ENCODE measurements around the gene MPL.

The MPL gene

DNA sequence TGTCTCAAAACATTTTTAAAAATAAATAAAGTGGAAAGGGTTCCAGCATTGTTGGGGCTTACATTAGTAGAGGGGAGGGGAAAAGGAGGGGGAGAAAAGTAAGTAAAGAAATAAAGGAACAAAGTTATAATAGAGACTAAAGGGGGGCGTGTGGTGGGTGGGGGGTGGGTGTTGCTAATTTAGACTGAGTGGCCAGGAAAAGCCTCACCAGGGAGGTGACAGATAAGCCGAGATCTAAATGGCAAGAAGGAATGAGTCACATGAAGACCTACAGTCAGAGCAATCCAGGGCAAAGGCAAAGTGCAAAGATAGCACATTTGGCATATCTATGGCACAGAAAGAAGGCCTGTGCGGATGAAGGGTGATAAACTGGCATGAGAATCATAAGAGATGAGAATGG lies 7.5 kb downstream of the MPL start (continued):
- TF ChIP-seq ZNF121 (tag by site-specific recombination; IDR thresholded peaks at IDR 0.05): no peak
- TF ChIP-seq ZNF830 (tag by site-specific recombination; IDR thresholded peaks at IDR 0.05; ENCODE audit: low read depth): no peak
- no peak for TF ChIP-seq ZNF433 (tag by site-specific recombination; IDR thresholded peaks at IDR 0.05; ENCODE audit: low read depth)
- TF ChIP-seq ZNF621 (tag by site-specific recombination; IDR thresholded peaks at IDR 0.05): no peak
- no peak for TF ChIP-seq ZNF202 (tag by site-specific recombination; IDR thresholded peaks at IDR 0.05; ENCODE audit: borderline replicate concordance)
- no peak for TF ChIP-seq ZNF140 (tag by site-specific recombination; IDR thresholded peaks at IDR 0.05)
- TF ChIP-seq, protein P1, sequence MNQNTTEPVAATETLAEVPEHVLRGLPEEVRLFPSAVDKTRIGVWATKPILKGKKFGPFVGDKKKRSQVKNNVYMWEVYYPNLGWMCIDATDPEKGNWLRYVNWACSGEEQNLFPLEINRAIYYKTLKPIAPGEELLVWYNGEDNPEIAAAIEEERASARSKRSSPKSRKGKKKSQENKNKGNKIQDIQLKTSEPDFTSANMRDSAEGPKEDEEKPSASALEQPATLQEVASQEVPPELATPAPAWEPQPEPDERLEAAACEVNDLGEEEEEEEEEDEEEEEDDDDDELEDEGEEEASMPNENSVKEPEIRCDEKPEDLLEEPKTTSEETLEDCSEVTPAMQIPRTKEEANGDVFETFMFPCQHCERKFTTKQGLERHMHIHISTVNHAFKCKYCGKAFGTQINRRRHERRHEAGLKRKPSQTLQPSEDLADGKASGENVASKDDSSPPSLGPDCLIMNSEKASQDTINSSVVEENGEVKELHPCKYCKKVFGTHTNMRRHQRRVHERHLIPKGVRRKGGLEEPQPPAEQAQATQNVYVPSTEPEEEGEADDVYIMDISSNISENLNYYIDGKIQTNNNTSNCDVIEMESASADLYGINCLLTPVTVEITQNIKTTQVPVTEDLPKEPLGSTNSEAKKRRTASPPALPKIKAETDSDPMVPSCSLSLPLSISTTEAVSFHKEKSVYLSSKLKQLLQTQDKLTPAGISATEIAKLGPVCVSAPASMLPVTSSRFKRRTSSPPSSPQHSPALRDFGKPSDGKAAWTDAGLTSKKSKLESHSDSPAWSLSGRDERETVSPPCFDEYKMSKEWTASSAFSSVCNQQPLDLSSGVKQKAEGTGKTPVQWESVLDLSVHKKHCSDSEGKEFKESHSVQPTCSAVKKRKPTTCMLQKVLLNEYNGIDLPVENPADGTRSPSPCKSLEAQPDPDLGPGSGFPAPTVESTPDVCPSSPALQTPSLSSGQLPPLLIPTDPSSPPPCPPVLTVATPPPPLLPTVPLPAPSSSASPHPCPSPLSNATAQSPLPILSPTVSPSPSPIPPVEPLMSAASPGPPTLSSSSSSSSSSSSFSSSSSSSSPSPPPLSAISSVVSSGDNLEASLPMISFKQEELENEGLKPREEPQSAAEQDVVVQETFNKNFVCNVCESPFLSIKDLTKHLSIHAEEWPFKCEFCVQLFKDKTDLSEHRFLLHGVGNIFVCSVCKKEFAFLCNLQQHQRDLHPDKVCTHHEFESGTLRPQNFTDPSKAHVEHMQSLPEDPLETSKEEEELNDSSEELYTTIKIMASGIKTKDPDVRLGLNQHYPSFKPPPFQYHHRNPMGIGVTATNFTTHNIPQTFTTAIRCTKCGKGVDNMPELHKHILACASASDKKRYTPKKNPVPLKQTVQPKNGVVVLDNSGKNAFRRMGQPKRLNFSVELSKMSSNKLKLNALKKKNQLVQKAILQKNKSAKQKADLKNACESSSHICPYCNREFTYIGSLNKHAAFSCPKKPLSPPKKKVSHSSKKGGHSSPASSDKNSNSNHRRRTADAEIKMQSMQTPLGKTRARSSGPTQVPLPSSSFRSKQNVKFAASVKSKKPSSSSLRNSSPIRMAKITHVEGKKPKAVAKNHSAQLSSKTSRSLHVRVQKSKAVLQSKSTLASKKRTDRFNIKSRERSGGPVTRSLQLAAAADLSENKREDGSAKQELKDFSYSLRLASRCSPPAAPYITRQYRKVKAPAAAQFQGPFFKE (tag by site-specific recombination; IDR thresholded peaks at IDR 0.05; ENCODE audit: borderline replicate concordance): no peak
- TF ChIP-seq ZNF660 (tag by site-specific recombination; IDR thresholded peaks at IDR 0.05): no peak
- no peak for TF ChIP-seq ZNF521 (tag by site-specific recombination; IDR thresholded peaks at IDR 0.05)
- no peak for TF ChIP-seq ZNF19 (tag by site-specific recombination; IDR thresholded peaks at IDR 0.05; ENCODE audit: low read depth)
- no peak for TF ChIP-seq ZNF324 (tag by site-specific recombination; IDR thresholded peaks at IDR 0.05)
- TF ChIP-seq PRDM4 (tag by site-specific recombination; IDR thresholded peaks at IDR 0.05): no peak
- TF ChIP-seq ZNF174 (tag by site-specific recombination; IDR thresholded peaks at IDR 0.05): no peak
- TF ChIP-seq ZFHX2 (tag by site-specific recombination; conservative IDR thresholded peaks at IDR 0.05): peak; percentile 94
- no peak for TF ChIP-seq ZNF677 (tag by site-specific recombination; IDR thresholded peaks at IDR 0.05)
- TF ChIP-seq ZNF654 (tag by site-specific recombination; IDR thresholded peaks at IDR 0.05; ENCODE audit: low read depth): no peak
- TF ChIP-seq TCF7L2 (IDR thresholded peaks at IDR 0.05; ENCODE audit: borderline replicate concordance, low read depth, low read length): no peak
- no peak for TF ChIP-seq ZNF529 (tag by site-specific recombination; IDR thresholded peaks at IDR 0.05; ENCODE audit: insufficient replicate concordance)
- TF ChIP-seq KLF10 (tag by site-specific recombination; IDR thresholded peaks at IDR 0.05): peak; percentile 72; the same call in 1 of the 2 replicates
- TF ChIP-seq SP7 (tag by site-specific recombination; IDR thresholded peaks at IDR 0.05): no peak
- TF ChIP-seq PRDM1 (tag by site-specific recombination; IDR thresholded peaks at IDR 0.05): no peak
- TF ChIP-seq ZNF843 (tag by site-specific recombination; IDR thresholded peaks at IDR 0.05): no peak
- no peak for TF ChIP-seq ZNF169 (tag by site-specific recombination; IDR thresholded peaks at IDR 0.05)
- TF ChIP-seq ZNF302 (tag by site-specific recombination; IDR thresholded peaks at IDR 0.05; ENCODE audit: low read depth): no peak
- TF ChIP-seq ZNF416 (tag by site-specific recombination; IDR thresholded peaks at IDR 0.05): no peak
- TF ChIP-seq MZF1 (tag by site-specific recombination; IDR thresholded peaks at IDR 0.05; ENCODE audit: borderline replicate concordance): no peak
- no peak for TF ChIP-seq TRIM28 (IDR thresholded peaks at IDR 0.05; ENCODE audit: borderline replicate concordance, low read length)

Measured in HEK293 (cell line).